ENCODE results near the gene DYRK1A. TPM values are rescaled to one million over a fixed set of nuclear protein-coding genes. Genes with fewer than 3 reads are reported as not detected.

Gene DYRK1A
- total and polyA plus RNA-seq, 2 of the 13 experiments (the other 11 are each of a cell fraction or from before 2014, with no cell fraction given), result 24.6 to 34.2 TPM

DNA sequence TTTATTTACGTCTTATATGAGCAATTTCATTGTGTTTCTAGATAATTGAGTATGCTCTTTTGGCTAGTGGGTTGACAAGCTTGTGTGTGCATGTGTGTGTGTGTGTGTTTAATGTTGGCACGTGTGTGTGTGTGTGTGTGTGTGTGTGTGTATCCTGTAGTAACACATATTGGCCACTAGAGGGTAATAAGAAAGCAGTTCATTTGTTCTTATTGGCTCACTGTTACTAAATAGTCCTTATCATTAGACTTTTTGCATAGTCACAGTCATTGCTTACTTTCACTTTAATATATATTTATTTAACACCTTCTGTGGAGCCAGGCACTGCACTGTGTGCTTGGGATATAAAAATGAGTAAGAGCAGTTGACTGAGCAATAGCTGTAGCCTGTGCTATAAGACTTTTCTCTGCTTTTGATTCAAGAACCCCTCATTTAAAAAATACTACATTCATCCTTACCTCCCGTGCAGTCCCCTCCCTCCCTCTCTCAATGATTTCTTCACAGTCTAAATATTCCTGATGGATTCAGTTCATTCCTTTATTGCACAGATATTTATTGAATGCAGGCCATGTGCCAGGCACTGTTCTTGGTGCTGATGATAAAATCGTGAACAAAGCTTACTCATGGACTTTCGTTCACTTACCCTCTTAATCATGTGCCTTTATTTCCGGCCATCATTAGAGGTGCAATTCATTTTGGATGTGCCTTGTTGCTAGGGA is 96.7 kb downstream of the DYRK1A start:
- intact Hi-C loops (cut with micrococcal nuclease; ENCODE audit: unreplicated experiment), result no loop called here
- Histone ChIP-seq H3K36me3 (replicated peaks in 1 of 2; ENCODE audit: control insufficient read depth in 1 of 2, insufficient read depth in 2 of 2, low read length in 2 of 2) (peaks cover 5 to 15% of the 10 kb centered on the region in 2 experiments; a peak in 4 of 5 replicates), H3K27me3 (ENCODE audit: control insufficient read depth in 1 of 2, insufficient read depth in 2 of 2, low read length in 2 of 2) (no peaks in the 10 kb centered on the region), H3K9me3 (ENCODE audit: low read length) (no peaks in the 10 kb centered on the region), H3K4me2 (ENCODE audit: low read depth, low read length) (no peak overlapping the region), H2AFZ (ENCODE audit: low read length) (no peak overlapping the region), H3K79me2 (ENCODE audit: insufficient read depth, low read length) (peaks cover 93% of the 10 kb centered on the region), H4K20me1 (ENCODE audit: insufficient read depth, low read length) (peaks cover 51% of the 10 kb centered on the region), H3K9ac (ENCODE audit: insufficient read depth, low read depth, low read length) (no peak overlapping the region), H3K27ac (ENCODE audit: extremely low read length, insufficient read depth, low read length) (no peak overlapping the region), H3K4me1 (ENCODE audit: insufficient read depth, low read length) (peaks cover 49% of the 10 kb centered on the region), H3K4me3 (replicated peaks in 1 of 3; ENCODE audit: insufficient read depth in 1 of 3, low read depth in 2 of 3, low read length in 3 of 3) (no peak overlapping the region)
- ATAC-seq (peak; percentile 59), FAIRE-seq (peak; percentile 28), DNase-seq (ENCODE audit: low spot score) (peak; percentile 32)
- ChIA-PET CTCF (ENCODE audit: low intra/inter-chr PET ratio, low total read pairs) (no interaction called here), POLR2A (no interaction called here)
- WGBS (ENCODE audit: low lambda C conversion rate), result 70% methylated on average over 6 of the region's 6 CpGs
- in situ Hi-C loops (cut with HindIII; ENCODE audit: extremely low pct_ligation_motif_present, low pct_unique_long_range_greater_than_20kb), result no loop called here
- no TSS peak for BruUV-seq (replicated peaks)
- TF ChIP-seq ZNF143 (CRISPR knock-in tag; IDR thresholded peaks at IDR 0.05) (no peak), ZNF24 (IDR thresholded peaks at IDR 0.05) (peak; percentile 54; the same call in 1 of the 2 replicates), BHLHE40 (IDR thresholded peaks at IDR 0.05; ENCODE audit: low read length) (peak; percentile 95), ZNF598 (CRISPR knock-in tag; IDR thresholded peaks at IDR 0.05; ENCODE audit: borderline replicate concordance) (no peak), GABPA (IDR thresholded peaks at IDR 0.05; ENCODE audit: low read depth, low read length) (no peak), GABPA (CRISPR knock-in tag; IDR thresholded peaks at IDR 0.05; ENCODE audit: low read depth) (no peak)
- TF ChIP-seq, protein P1, sequence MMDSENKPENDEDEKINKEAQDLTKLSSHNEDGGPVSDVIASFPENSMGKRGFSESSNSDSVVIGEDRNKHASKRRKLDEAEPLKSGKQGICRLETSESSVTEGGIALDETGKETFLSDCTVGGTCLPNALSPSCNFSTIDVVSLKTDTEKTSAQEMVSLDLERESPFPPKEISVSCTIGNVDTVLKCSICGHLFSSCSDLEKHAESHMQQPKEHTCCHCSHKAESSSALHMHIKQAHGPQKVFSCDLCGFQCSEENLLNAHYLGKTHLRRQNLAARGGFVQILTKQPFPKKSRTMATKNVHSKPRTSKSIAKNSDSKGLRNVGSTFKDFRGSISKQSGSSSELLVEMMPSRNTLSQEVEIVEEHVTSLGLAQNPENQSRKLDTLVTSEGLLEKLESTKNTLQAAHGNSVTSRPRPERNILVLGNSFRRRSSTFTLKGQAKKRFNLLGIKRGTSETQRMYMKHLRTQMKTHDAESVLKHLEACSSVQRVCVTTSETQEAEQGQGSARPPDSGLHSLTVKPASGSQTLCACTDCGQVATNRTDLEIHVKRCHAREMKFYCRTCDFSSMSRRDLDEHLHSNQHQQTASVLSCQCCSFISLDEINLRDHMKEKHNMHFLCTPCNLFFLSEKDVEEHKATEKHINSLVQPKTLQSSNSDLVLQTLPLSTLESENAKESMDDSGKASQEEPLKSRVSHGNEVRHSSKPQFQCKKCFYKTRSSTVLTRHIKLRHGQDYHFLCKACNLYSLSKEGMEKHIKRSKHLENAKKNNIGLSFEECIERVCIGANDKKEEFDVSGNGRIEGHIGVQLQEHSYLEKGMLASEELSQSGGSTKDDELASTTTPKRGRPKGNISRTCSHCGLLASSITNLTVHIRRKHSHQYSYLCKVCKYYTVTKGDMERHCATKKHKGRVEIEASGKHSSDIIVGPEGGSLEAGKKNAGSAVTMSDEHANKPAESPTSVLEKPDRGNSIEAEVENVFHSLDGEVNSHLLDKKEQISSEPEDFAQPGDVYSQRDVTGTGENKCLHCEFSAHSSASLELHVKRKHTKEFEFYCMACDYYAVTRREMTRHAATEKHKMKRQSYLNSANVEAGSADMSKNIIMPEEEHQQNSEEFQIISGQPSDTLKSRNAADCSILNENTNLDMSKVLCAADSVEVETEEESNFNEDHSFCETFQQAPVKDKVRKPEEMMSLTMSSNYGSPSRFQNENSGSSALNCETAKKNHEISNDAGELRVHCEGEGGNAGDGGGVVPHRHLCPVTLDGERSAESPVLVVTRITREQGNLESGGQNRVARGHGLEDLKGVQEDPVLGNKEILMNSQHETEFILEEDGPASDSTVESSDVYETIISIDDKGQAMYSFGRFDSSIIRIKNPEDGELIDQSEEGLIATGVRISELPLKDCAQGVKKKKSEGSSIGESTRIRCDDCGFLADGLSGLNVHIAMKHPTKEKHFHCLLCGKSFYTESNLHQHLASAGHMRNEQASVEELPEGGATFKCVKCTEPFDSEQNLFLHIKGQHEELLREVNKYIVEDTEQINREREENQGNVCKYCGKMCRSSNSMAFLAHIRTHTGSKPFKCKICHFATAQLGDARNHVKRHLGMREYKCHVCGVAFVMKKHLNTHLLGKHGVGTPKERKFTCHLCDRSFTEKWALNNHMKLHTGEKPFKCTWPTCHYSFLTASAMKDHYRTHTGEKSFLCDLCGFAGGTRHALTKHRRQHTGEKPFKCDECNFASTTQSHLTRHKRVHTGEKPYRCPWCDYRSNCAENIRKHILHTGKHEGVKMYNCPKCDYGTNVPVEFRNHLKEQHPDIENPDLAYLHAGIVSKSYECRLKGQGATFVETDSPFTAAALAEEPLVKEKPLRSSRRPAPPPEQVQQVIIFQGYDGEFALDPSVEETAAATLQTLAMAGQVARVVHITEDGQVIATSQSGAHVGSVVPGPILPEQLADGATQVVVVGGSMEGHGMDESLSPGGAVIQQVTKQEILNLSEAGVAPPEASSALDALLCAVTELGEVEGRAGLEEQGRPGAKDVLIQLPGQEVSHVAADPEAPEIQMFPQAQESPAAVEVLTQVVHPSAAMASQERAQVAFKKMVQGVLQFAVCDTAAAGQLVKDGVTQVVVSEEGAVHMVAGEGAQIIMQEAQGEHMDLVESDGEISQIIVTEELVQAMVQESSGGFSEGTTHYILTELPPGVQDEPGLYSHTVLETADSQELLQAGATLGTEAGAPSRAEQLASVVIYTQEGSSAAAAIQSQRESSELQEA (CRISPR knock-in tag; IDR thresholded peaks at IDR 0.05; ENCODE audit: not compliant biosample characterization), result no peak
- TF ChIP-seq, protein P2, sequence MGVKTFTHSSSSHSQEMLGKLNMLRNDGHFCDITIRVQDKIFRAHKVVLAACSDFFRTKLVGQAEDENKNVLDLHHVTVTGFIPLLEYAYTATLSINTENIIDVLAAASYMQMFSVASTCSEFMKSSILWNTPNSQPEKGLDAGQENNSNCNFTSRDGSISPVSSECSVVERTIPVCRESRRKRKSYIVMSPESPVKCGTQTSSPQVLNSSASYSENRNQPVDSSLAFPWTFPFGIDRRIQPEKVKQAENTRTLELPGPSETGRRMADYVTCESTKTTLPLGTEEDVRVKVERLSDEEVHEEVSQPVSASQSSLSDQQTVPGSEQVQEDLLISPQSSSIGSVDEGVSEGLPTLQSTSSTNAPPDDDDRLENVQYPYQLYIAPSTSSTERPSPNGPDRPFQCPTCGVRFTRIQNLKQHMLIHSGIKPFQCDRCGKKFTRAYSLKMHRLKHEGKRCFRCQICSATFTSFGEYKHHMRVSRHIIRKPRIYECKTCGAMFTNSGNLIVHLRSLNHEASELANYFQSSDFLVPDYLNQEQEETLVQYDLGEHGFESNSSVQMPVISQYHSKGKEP (CRISPR knock-in tag; IDR thresholded peaks at IDR 0.05), result no peak
- TF ChIP-seq, protein P3, sequence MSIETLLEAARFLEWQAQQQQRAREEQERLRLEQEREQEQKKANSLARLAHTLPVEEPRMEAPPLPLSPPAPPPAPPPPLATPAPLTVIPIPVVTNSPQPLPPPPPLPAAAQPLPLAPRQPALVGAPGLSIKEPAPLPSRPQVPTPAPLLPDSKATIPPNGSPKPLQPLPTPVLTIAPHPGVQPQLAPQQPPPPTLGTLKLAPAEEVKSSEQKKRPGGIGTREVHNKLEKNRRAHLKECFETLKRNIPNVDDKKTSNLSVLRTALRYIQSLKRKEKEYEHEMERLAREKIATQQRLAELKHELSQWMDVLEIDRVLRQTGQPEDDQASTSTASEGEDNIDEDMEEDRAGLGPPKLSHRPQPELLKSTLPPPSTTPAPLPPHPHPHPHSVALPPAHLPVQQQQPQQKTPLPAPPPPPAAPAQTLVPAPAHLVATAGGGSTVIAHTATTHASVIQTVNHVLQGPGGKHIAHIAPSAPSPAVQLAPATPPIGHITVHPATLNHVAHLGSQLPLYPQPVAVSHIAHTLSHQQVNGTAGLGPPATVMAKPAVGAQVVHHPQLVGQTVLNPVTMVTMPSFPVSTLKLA (IDR thresholded peaks at IDR 0.05), result peak; percentile 44
- TF ChIP-seq, protein P4, sequence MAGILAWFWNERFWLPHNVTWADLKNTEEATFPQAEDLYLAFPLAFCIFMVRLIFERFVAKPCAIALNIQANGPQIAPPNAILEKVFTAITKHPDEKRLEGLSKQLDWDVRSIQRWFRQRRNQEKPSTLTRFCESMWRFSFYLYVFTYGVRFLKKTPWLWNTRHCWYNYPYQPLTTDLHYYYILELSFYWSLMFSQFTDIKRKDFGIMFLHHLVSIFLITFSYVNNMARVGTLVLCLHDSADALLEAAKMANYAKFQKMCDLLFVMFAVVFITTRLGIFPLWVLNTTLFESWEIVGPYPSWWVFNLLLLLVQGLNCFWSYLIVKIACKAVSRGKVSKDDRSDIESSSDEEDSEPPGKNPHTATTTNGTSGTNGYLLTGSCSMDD (CRISPR knock-in tag; IDR thresholded peaks at IDR 0.05), result no peak
